Uterus (tissue), 2 donors: ENCODE data around the gene ABCA1.

Source experiments
- POLR2A ChIP-seq, 2 donors: fragments of 450-650 bp; IDR thresholded peaks; one replicate each; pipeline ENCODE4 v1.6.1; 2016; ENCODE audit warnings: antibody characterized with exemption in 2 of 2, mild to moderate bottlenecking in 1 of 2, moderate library complexity in 1 of 2
- TF ChIP-seq, protein P1 (sequence below), 4 experiments: fragments of 200-600 bp in 2 of 4; fragments of 450-650 bp in 2 of 4; sonication (generic) in 2 of 4; IDR thresholded peaks; one replicate each; pipeline ENCODE4 v1.5.1; 2016 to 2019; ENCODE audit warnings: antibody characterized with exemption in 4 of 4, mild to moderate bottlenecking in 2 of 4, moderate library complexity in 1 of 4

DNA sequence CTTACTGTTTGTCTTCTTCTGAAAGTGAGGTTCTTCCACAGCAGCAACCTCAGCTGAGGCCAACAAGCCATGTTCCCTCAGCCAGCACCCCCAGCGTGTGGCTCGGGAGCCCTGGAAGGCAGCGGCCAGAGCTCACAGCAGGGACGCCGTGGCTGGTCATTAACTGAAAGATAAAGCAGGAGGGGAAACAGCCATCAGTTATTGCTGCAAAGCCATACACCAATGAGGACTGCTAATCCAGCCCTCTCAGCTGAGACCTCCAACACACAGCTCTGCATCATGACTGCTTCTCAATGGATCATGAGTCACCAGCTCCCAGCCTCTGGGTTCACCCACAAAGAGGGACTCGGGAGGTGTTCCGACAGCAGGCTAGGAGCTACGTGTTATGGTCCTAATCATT is 24.3 kb downstream of the ABCA1 start:
- TF ChIP-seq, protein P1, sequence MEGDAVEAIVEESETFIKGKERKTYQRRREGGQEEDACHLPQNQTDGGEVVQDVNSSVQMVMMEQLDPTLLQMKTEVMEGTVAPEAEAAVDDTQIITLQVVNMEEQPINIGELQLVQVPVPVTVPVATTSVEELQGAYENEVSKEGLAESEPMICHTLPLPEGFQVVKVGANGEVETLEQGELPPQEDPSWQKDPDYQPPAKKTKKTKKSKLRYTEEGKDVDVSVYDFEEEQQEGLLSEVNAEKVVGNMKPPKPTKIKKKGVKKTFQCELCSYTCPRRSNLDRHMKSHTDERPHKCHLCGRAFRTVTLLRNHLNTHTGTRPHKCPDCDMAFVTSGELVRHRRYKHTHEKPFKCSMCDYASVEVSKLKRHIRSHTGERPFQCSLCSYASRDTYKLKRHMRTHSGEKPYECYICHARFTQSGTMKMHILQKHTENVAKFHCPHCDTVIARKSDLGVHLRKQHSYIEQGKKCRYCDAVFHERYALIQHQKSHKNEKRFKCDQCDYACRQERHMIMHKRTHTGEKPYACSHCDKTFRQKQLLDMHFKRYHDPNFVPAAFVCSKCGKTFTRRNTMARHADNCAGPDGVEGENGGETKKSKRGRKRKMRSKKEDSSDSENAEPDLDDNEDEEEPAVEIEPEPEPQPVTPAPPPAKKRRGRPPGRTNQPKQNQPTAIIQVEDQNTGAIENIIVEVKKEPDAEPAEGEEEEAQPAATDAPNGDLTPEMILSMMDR (IDR thresholded peaks at IDR 0.05): no peak
- no peak for TF ChIP-seq POLR2A (IDR thresholded peaks at IDR 0.05)
